ENCODE results near the gene GPC3. TPM values are rescaled to one million over a fixed set of nuclear protein-coding genes. Genes with fewer than 3 reads are reported as not detected.

GPC3 gene
- total RNA-seq, 1 experiment from 2014 or later, result 233 TPM

DNA sequence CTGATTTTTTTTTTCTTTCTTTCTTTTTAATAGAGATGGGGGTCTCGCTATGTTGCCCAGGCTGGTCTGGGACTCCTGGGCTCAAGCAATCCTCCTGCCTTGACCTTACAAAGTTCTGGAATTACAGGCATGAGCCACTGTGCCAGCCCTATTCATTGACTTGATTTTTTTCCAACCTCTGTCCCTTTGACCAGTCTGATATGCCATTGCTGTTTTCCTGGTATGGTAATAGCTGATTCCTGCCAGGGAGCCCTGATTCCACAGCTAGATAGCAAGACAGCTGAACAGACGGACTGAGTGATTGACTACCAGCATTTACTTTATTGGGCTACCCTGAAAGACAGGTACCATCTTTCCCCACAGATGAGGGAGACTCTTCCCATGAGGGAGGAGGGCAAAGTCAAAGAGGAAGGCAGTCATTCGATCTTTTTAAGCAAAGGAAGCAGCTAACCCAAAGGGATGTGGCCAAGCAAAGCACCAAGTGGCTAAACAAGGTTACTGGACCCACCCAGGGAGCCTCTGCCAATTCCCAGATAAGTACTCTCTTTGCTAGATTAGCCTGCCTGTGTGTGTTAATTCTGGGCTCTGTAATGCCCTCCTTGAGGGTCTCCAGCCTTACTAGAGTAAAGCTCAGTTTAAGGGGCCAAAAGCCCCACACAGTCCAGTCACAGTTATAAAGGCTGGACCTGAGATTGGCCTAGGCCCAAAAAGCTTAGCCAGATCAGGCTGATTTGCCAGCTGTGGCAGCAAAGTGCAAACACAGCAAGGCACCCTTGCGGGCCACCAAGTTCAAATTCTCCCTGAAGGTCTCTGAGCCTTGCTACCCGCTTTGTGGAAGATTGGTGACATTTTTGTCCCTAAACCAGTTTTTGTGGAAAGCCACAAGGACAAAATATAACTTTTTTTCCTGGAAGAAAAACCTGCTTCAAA lies 377.7 kb downstream of the GPC3 start:
- ChIA-PET POLR2A (no interaction called here), CTCF (no interaction called here)
- Mint-ChIP-seq H3K36me3 (ENCODE audit: insufficient read depth, unreplicated experiment) (no peaks in the 10 kb centered on the region), H3K4me3 (ENCODE audit: unreplicated experiment) (no peak overlapping the region), H3K9me3 (ENCODE audit: unreplicated experiment) (no peaks in the 10 kb centered on the region), H3K27ac (ENCODE audit: unreplicated experiment) (no peak overlapping the region), H3K27me3 (ENCODE audit: insufficient read depth, unreplicated experiment) (no peaks in the 10 kb centered on the region), H3K4me1 (ENCODE audit: low read depth, unreplicated experiment) (no peaks in the 10 kb centered on the region)
- H3K36me3 ChIP-seq (ENCODE audit: control insufficient read depth, insufficient read depth, low read length), result no peaks in the 10 kb centered on the region
- H3K27me3 ChIP-seq (replicated peaks; ENCODE audit: control insufficient read depth, insufficient read depth, low read length), result no peaks in the 10 kb centered on the region
- H3K4me3 ChIP-seq (ENCODE audit: low read depth, low read length), result no peak overlapping the region
- TF ChIP-seq, protein P1, sequence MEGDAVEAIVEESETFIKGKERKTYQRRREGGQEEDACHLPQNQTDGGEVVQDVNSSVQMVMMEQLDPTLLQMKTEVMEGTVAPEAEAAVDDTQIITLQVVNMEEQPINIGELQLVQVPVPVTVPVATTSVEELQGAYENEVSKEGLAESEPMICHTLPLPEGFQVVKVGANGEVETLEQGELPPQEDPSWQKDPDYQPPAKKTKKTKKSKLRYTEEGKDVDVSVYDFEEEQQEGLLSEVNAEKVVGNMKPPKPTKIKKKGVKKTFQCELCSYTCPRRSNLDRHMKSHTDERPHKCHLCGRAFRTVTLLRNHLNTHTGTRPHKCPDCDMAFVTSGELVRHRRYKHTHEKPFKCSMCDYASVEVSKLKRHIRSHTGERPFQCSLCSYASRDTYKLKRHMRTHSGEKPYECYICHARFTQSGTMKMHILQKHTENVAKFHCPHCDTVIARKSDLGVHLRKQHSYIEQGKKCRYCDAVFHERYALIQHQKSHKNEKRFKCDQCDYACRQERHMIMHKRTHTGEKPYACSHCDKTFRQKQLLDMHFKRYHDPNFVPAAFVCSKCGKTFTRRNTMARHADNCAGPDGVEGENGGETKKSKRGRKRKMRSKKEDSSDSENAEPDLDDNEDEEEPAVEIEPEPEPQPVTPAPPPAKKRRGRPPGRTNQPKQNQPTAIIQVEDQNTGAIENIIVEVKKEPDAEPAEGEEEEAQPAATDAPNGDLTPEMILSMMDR (IDR thresholded peaks at IDR 0.05; ENCODE audit: insufficient read depth in 1 of 2, low read depth in 1 of 2, low read length in 1 of 2, severe bottlenecking in 1 of 2, unreplicated experiment in 1 of 2), result no peak
- no peak for DNase-seq
- intact Hi-C loops (cut with micrococcal nuclease; ENCODE audit: unreplicated experiment), result no loop called here
- H3K9me3 ChIP-seq, result no peaks in the 10 kb centered on the region
- no peaks in the 10 kb centered on the region for H3K4me1 ChIP-seq
- BruUV-seq (replicated peaks), result no TSS peak

DNA sequence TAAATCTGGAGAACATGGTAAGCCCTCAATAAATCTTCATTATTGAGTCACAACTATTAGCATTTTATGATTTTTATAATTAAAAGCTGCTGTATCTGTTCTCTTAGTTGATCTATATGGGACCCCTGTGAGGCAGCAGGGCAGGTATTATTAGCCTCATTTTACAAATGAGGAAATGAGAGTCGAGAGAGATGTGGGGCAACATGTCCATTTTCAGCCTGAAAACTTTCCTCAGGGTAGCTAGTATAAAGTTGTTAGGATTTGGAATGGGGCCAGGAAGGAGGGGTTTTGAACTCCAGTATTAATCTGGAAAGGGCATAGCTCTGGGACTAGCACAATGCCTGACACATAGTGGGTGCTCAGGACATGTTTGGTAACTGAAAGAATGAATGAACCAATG lies 378.4 kb downstream of the GPC3 start:
- DNase-seq, result no peak
- H3K4me3 Mint-ChIP-seq (ENCODE audit: unreplicated experiment), result no peak overlapping the region
- no peaks in the 10 kb centered on the region for H3K27me3 Mint-ChIP-seq (ENCODE audit: insufficient read depth, unreplicated experiment)
- intact Hi-C loops (cut with micrococcal nuclease; ENCODE audit: unreplicated experiment), result no loop called here
- no peaks in the 10 kb centered on the region for H3K27me3 ChIP-seq (replicated peaks; ENCODE audit: control insufficient read depth, insufficient read depth, low read length)
- ChIA-PET POLR2A (no interaction called here), CTCF (no interaction called here)
- no peaks in the 10 kb centered on the region for H3K36me3 Mint-ChIP-seq (ENCODE audit: insufficient read depth, unreplicated experiment)
- no peaks in the 10 kb centered on the region for H3K9me3 ChIP-seq
- H3K4me1 ChIP-seq, result no peaks in the 10 kb centered on the region
- no peak overlapping the region for H3K27ac Mint-ChIP-seq (ENCODE audit: unreplicated experiment)
- TF ChIP-seq, protein P1 (IDR thresholded peaks at IDR 0.05; ENCODE audit: insufficient read depth in 1 of 2, low read depth in 1 of 2, low read length in 1 of 2, severe bottlenecking in 1 of 2, unreplicated experiment in 1 of 2), result no peak
- no peaks in the 10 kb centered on the region for H3K9me3 Mint-ChIP-seq (ENCODE audit: unreplicated experiment)
- no TSS peak for BruUV-seq (replicated peaks)
- no peaks in the 10 kb centered on the region for H3K4me1 Mint-ChIP-seq (ENCODE audit: low read depth, unreplicated experiment)
- H3K4me3 ChIP-seq (ENCODE audit: low read depth, low read length), result no peak overlapping the region
- no peaks in the 10 kb centered on the region for H3K36me3 ChIP-seq (ENCODE audit: control insufficient read depth, insufficient read depth, low read length)

DNA sequence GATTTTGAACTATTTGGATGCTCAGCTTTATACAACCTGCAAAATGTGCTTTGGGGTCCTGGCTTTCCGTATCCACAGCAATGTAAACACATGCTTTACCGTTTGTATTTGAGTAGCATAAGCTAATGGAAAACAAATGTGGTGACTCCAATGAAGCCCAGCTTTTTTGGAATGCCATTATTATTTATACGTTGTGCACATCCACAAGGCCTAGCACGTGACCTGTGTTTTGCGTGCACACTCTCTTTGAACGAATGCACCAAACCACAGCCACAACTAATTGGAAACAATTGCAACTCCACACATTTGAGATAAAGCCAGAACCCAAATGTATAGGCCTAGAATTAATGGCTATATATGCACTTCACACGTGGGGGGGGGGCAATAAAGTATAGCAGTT lies 380.6 kb downstream of the GPC3 start:
- H3K27me3 ChIP-seq (replicated peaks; ENCODE audit: control insufficient read depth, insufficient read depth, low read length), result no peaks in the 10 kb centered on the region
- Mint-ChIP-seq H3K27ac (ENCODE audit: unreplicated experiment) (no peak overlapping the region), H3K36me3 (ENCODE audit: insufficient read depth, unreplicated experiment) (no peaks in the 10 kb centered on the region), H3K4me3 (ENCODE audit: unreplicated experiment) (no peak overlapping the region), H3K4me1 (ENCODE audit: low read depth, unreplicated experiment) (no peaks in the 10 kb centered on the region), H3K27me3 (ENCODE audit: insufficient read depth, unreplicated experiment) (no peaks in the 10 kb centered on the region), H3K9me3 (ENCODE audit: unreplicated experiment) (no peaks in the 10 kb centered on the region)
- no peak for DNase-seq
- no peaks in the 10 kb centered on the region for H3K9me3 ChIP-seq
- no peaks in the 10 kb centered on the region for H3K36me3 ChIP-seq (ENCODE audit: control insufficient read depth, insufficient read depth, low read length)
- H3K4me3 ChIP-seq (ENCODE audit: low read depth, low read length), result no peak overlapping the region
- CTCF ChIA-PET, result no interaction called here
- intact Hi-C loops (cut with micrococcal nuclease; ENCODE audit: unreplicated experiment), result no loop called here
- BruUV-seq (replicated peaks), result no TSS peak
- no peaks in the 10 kb centered on the region for H3K4me1 ChIP-seq
- TF ChIP-seq, protein P1 (IDR thresholded peaks at IDR 0.05; ENCODE audit: insufficient read depth in 1 of 2, low read depth in 1 of 2, low read length in 1 of 2, severe bottlenecking in 1 of 2, unreplicated experiment in 1 of 2), result no peak
- POLR2A ChIA-PET, result no interaction called here
